HG03460 (cell line): ENCODE results near the gene CREB3L1.

Experiments used
- ATAC-seq: cut with Tn5 transposase; IDR thresholded peaks from one replicate; pipeline ENCODE4 v1.9.1; 2021; ENCODE audit not compliant: unreplicated experiment

CREB3L1 gene

GRCh38 chr11:46272816-46273427, 4.5 kb upstream of the CREB3L1 start:
- ATAC-seq = no peak

DNA sequence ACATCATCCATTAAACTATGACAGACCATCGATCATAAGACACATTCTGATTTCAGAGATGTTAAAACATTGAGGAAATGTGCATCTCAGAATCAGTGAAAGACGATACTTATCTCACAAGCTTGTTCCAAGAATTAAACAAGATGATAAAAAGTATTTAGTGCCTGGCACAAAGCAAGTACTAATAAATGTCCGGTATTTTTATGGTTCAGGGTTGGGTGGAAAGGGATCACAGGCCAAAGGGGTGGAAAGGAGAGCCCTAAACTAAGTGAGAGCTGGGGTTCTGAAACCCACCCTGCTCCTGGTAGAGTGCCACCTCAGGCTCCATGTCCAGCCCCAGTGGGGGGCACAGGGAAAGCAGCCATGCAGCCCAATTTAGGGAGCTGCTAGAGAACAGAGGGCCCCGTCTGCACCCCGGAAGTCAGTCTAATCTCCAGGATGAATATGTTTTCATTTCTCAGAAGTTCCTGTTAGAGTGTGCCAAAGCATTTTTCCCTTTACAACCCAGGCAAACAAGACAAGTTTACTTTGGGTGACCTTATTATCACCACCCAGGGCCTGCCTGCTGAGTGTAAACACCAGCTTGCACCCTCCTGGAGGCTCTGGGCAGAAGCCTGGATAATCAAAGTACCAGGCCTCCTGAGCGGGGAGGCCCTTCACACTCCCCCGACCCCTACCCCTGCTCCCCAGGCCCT, 3.8 kb upstream of the CREB3L1 start:
- ATAC-seq = no peak

GRCh38 chr11:46275964-46276641, 1.4 kb upstream of the CREB3L1 start:
- no peak for ATAC-seq

DNA sequence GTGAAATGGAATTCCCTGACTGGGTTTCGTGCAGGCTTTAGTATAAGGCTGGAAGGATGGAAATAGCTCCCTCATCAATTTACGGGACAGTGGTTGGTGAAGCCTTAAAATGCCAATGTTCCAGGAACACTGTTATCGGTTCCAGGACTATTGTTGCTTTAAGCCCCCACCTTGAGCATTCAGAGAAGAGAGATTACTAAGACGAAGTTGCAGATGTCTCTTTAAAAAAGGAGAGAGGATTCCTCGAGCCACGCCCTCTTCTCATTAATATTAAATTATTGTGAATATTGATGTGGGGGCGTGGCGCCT, 195 bp upstream of the CREB3L1 start:
- no peak for ATAC-seq

- ATAC-seq = no peak
Observed at GRCh38 chr11:46278387-46279125, 1.1 kb downstream of the CREB3L1 start.

DNA sequence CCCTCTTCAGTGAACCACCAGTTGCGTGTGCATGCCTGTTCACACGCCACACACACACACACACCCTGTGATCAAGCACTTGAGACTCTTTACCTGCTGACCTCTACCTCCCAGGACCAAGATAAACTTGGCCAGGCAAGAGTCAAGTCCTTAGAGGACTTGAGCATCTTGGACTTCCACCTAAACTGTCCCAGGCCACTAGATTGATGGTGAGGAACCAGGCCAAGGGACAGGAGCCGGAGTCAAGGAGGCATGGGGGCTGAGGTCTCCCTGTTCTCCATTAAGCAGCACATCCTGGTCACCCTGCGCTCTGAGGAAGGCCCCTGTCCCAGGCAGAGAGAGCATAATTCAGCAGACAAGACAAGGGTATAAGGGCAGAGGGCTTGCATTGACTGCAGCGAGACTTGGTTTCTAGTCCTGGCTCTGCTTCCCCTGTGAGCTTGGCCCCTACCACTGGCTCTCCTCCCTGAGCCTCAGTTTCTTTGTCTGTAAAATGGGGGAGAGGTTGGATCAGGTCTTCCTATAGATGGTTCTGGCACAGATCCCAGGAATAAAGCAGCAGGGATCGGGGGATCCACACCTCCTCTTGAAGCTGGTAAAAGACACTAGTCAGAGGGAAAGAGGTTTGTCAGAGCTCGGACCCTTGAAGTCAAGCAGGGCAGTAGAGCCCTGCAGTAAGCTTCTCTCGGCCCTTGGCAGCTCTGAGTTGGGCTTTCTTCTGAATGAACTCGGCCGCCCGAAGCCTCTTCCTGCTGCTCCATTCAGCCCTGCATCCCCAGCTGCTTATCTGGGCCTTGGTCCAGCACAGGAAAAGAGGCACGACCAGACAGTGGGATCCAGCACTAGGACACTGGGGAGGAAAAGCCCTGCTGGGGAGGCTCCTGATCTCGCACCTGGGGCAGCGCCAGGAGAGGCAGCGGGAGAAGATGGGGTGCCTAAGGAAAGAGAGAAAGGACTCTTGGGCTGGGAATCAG, 2.0 kb downstream of the CREB3L1 start:
- ATAC-seq = no peak

- no peak for ATAC-seq
Observed at GRCh38 chr11:46280706-46281105, 3.2 kb downstream of the CREB3L1 start.

GRCh38 chr11:46281371-46281831, 3.9 kb downstream of the CREB3L1 start:
- ATAC-seq = no peak

GRCh38 chr11:46285173-46285572, 7.7 kb downstream of the CREB3L1 start:
- no peak for ATAC-seq

GRCh38 chr11:46285594-46286033, 8.2 kb downstream of the CREB3L1 start:
- no peak for ATAC-seq

DNA sequence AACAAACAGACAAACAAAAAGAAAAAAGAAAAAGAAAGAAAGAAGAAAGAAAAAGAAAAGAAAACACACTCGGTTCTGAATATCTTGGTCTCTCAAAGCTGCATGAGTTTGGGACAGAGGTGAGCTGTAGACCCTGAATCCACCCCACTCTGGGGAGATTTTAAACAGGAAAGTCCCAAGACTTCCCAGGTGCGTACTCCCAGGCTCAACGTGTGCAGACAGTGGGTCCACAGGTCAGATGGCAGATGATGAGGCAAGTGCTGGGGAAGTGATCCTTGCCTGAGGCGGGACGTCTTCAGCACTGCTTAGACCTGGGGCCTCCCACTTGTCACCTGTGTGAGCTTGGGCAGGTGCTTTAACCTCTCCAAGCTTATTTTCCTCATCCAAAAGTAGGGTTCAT, 9.3 kb downstream of the CREB3L1 start:
- ATAC-seq = no peak

GRCh38 chr11:46288451-46288850, 11.0 kb downstream of the CREB3L1 start:
- ATAC-seq = no peak

- ATAC-seq = no peak
Observed at GRCh38 chr11:46290011-46290410, 12.5 kb downstream of the CREB3L1 start.

DNA sequence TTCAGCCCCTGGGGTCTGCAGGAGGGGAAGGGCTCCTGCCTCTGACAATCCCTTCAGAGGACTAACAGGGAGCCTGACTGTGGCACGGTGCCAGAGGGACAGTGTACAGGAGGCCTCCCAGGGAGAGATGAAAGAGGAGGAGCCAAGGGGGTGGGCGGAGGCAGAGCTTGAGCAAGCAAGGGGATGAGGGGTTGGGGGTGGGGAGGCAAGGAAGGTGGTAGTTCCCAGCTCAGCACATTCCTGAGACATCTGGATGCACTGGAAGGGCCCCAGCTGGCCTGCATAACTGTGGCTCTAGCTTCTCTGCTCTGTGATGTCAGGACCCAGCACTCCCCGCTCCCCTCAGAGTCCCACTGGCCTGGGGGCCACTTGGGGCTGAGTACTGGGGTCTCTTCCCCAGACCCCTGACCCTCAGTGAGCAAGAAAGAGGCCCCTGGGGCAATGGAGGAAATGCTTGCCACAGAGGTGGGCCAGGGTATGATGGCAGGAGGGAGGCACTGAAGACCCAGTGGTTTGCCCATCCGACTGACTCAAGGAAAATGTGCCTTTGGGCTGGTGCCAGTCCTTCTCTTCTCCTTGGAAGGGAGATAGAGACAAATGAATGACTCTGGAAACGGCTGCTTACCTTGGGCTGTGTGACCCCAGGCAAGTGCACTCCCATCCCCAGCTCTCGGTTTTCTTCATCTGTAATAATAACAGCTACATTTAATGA, 13.3 kb downstream of the CREB3L1 start:
- no peak for ATAC-seq

DNA sequence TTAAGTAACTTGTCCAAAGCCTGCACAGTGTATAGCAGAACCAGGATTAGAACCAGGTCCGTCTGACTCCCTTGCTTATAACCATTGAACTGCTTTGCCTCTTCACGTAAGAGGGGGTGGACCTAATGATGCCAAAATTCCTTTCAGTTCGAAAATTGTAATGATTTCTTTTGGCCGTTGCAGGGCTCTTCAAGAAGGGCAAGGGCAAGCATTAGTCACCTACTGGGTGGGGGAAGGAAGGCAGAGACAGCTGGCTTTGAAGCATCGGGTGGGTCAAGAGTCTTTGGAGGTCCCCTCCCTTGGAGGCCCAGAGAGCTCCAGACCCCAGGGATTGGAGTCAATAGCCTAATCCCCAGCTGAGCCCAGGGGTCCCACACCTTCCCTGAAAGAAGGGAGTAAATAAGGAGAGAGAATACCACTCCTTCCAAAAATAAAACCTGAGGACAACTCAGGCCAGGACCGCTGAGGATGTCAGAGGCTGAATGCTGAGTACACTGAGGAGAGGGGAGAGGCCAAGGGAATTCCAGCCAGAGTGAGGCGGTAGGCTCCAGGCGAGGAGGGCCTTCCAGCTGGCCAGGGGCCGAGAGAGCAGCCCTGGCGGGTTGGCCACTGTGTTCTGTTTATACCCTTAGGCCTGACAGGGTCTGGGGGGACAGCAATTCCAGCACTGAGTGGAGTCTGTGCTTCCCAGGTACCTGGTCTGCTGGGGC, 14.1 kb downstream of the CREB3L1 start:
- ATAC-seq = no peak

GRCh38 chr11:46293066-46293465, 15.6 kb downstream of the CREB3L1 start:
- no peak for ATAC-seq

DNA sequence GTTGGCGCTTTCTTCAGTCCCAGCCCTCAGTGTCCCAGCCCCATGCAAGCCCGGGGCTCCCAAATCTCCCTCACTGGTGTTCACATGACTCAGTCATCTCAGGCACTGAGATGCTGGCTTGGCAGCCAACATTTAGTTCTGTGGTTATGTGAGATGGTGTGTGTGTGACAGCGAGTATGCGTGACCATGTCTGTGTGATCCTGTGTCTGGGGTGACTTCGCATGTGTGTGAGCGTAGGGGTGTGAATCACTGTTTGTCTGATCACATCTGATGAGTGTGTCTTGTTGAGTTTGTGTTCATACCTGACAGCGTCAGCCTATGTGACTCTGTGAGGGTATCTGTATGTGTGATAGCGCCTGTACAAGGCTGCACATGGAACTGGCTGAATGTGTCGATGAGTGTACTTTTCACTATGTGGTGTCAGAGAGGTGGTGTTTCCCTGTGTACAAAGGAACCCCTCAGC, 16.2 kb downstream of the CREB3L1 start:
- no peak for ATAC-seq

DNA sequence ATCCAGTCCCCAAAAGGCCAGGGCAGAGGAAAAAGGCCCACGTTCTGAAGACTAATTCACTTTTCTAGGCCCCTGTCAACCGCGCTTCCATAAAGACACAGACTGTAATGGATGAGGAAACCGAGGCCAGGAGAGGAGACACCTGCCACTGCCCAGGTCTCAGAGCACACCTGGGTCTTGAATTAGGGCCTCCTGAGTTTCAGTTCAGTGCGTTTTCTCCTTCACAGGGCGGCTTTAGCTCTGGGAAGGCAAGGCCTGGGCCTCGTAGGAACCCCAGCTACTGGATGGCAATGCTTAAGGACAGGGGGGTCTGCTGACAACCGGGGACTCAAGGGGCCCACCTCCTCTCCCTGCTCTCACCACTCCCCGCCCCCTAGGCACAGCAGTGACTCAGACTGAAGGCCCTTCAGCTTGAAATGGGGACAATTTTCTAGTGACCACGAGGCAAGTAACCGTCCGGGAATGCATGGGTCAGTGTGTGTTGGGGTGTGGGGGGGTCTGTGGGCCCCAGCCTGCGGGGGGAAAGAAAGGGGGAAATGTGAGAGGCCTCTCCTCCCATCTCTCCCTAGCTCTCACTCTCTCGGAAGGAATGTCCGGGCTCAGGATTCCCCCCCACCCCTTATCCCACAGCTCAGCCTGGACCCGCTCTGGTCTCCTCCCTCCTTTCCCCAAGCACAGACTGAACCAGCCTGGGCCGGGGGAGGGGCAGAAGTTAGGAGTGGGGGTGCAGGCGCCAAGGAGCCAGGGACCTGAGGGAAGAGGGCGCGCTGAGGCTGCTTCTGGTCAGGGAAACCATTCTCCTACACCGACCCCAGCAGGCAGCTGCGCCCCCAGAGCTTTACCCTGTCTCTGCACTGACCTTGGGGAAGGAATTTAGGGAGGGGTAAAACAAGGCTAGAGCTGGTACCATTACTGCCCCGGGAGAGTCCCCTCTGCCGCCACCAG, 17.2 kb downstream of the CREB3L1 start:
- no peak for ATAC-seq
